Activated CD4-positive, alpha-beta memory T cell treated with anti-CD3 and anti-CD28 coated beads for 36 hours (primary cell): ENCODE data around the gene C19orf12. TPM values are rescaled to one million over a fixed set of nuclear protein-coding genes. Genes with fewer than 3 reads are reported as not detected.
"Not testable (repeated sequence)": the region's sequence is repeated elsewhere in the genome, so short reads cannot be mapped to it uniquely, and the experiment has no call there.

Experiments used
- CTCF ChIA-PET: fragments of 350-600 bp; sonication (Branson Sonifier 250); formaldehyde crosslinking; loops from one replicate; lab custom pipeline; 2021; ENCODE audit warnings: antibody characterized with exemption, inconsistent platforms; lab: Charles Lee
- POLR2A ChIA-PET: fragments of 350-600 bp; sonication (Branson Sonifier 250); formaldehyde crosslinking; loops from one replicate; lab custom pipeline; 2021; ENCODE audit warnings: antibody characterized with exemption; lab: Charles Lee
- DNase-seq: peaks from one replicate; pipeline ENCODE4 v3.0.0-alpha.2; 2020
- H3K27ac Mint-ChIP-seq: one replicate; pipeline ENCODE4 v1.8.0; 2021; ENCODE audit warnings: mixed read lengths
- H3K27me3 Mint-ChIP-seq: one replicate; pipeline ENCODE4 v1.8.0; 2021; ENCODE audit warnings: mixed read lengths
- H3K36me3 Mint-ChIP-seq: one replicate; pipeline ENCODE4 v1.8.0; 2021; ENCODE audit warnings: mixed read lengths
- H3K4me1 Mint-ChIP-seq: one replicate; pipeline ENCODE4 v1.8.0; 2021; ENCODE audit warnings: low read depth, mixed read lengths
- H3K4me3 Mint-ChIP-seq: one replicate; pipeline ENCODE4 v1.8.0; 2021; ENCODE audit warnings: mild to moderate bottlenecking, mixed read lengths
- H3K9me3 Mint-ChIP-seq: one replicate; pipeline ENCODE4 v1.8.0; 2021; ENCODE audit warnings: mixed read lengths
- intact Hi-C: fragments of 100-400 bp; cut with micrococcal nuclease; formaldehyde crosslinking; loops from one replicate; pipeline ENCODE4 v1.15.1; 2023
- total RNA-seq, 2 experiments: library from RNA; stranded (reverse); gene quantifications; one replicate each; pipeline ENCODE4 v1.2.3, GENCODE V29; 2021

Gene C19orf12
- total RNA-seq, 2 experiments from 2014 or later, result 32.6 to 32.8 TPM

- Mint-ChIP-seq H3K9me3 (no peaks in the 10 kb centered on the region), H3K4me3 (no peak overlapping the region), H3K36me3 (peaks cover 55% of the 10 kb centered on the region), H3K27me3 (no peaks in the 10 kb centered on the region), H3K27ac (peak overlapping the region; percentile 18), H3K4me1 (peaks cover 85% of the 10 kb centered on the region)
- DNase-seq, result no peak
- intact Hi-C loops, result loop anchor here (5.0 kb wide), 1 partner anchor 1538 kb away; no protein-coding TSS in a partner anchor
- ChIA-PET POLR2A (interaction anchor here (0.5 kb wide), 1 partner anchor 67 kb away, joined by 3 read pairs; no protein-coding TSS in a partner anchor), CTCF (interaction anchor here (3.4 to 4.7 kb wide), 2 partner anchors 12 to 64 kb away, joined by 16 to 45 read pairs; no protein-coding TSS in a partner anchor)
Measured at GRCh38 chr19:29674374-29675119, 40.5 kb downstream of the C19orf12 start.

GRCh38 chr19:29673451-29674371 is 41.4 kb downstream of the C19orf12 start:
- H3K9me3 Mint-ChIP-seq, result no peaks in the 10 kb centered on the region
- ChIA-PET POLR2A (interaction anchor here (0.7 to 3.0 kb wide), 8 partner anchors 10 to 68 kb away, joined by 3 to 24 read pairs (median 5); partner anchors contain the start of genes C19orf12 and POP4), CTCF (interaction anchor here (1.5 to 4.7 kb wide), 9 partner anchors 11 to 67 kb away, joined by 3 to 45 read pairs (median 16); partner anchors contain the start of genes C19orf12 and POP4)
- DNase-seq, result no peak
- peak overlapping the region; percentile 99 for H3K27ac Mint-ChIP-seq
- intact Hi-C loops, result loop anchor here (2.0 to 5.0 kb wide), 4 partner anchors 51 to 1539 kb away; partner anchors contain the start of gene UQCRFS1
- peaks cover 88% of the 10 kb centered on the region for H3K4me1 Mint-ChIP-seq
- peak overlapping the region; percentile 66 for H3K4me3 Mint-ChIP-seq
- H3K36me3 Mint-ChIP-seq, result peaks cover 55% of the 10 kb centered on the region
- H3K27me3 Mint-ChIP-seq, result no peaks in the 10 kb centered on the region

- intact Hi-C loops, result loop anchor here (2.0 to 5.0 kb wide), 4 partner anchors 50 to 1539 kb away; partner anchors contain the start of gene UQCRFS1
- peaks cover 55% of the 10 kb centered on the region for H3K36me3 Mint-ChIP-seq
- H3K27me3 Mint-ChIP-seq, result no peaks in the 10 kb centered on the region
- DNase-seq, result peak; percentile 94
- H3K27ac Mint-ChIP-seq, result peak overlapping the region; percentile 99
- ChIA-PET POLR2A (interaction anchor here (0.7 to 3.0 kb wide), 11 partner anchors 9 to 85 kb away, joined by 3 to 24 read pairs (median 5); partner anchors contain the start of genes C19orf12 and POP4), CTCF (interaction anchor here (1.0 to 4.7 kb wide), 13 partner anchors 11 to 409 kb away, joined by 3 to 45 read pairs (median 14); partner anchors contain the start of genes C19orf12 and POP4)
- peaks cover 89% of the 10 kb centered on the region for H3K4me1 Mint-ChIP-seq
- peak overlapping the region; percentile 66 for H3K4me3 Mint-ChIP-seq
- H3K9me3 Mint-ChIP-seq, result no peaks in the 10 kb centered on the region
Measured at GRCh38 chr19:29672933-29673336, 42.1 kb downstream of the C19orf12 start.

- H3K27ac Mint-ChIP-seq, result peak overlapping the region; percentile 99
- intact Hi-C loops, result loop anchor here (2.0 to 5.0 kb wide), 4 partner anchors 50 to 1540 kb away; partner anchors contain the start of gene UQCRFS1
- no peaks in the 10 kb centered on the region for H3K9me3 Mint-ChIP-seq
- H3K27me3 Mint-ChIP-seq, result no peaks in the 10 kb centered on the region
- peaks cover 58% of the 10 kb centered on the region for H3K36me3 Mint-ChIP-seq
- ChIA-PET CTCF (interaction anchor here (0.9 to 4.7 kb wide), 16 partner anchors 8 to 409 kb away, joined by 3 to 45 read pairs (median 8); partner anchors contain the start of genes C19orf12 and POP4), POLR2A (interaction anchor here (1.0 to 3.0 kb wide), 12 partner anchors 9 to 85 kb away, joined by 3 to 24 read pairs (median 5); partner anchors contain the start of genes C19orf12 and POP4)
- H3K4me1 Mint-ChIP-seq, result peaks cover 90% of the 10 kb centered on the region
- H3K4me3 Mint-ChIP-seq, result peak overlapping the region; percentile 66
- DNase-seq, result no peak
Measured at GRCh38 chr19:29672319-29672932, 42.6 kb downstream of the C19orf12 start.

DNA sequence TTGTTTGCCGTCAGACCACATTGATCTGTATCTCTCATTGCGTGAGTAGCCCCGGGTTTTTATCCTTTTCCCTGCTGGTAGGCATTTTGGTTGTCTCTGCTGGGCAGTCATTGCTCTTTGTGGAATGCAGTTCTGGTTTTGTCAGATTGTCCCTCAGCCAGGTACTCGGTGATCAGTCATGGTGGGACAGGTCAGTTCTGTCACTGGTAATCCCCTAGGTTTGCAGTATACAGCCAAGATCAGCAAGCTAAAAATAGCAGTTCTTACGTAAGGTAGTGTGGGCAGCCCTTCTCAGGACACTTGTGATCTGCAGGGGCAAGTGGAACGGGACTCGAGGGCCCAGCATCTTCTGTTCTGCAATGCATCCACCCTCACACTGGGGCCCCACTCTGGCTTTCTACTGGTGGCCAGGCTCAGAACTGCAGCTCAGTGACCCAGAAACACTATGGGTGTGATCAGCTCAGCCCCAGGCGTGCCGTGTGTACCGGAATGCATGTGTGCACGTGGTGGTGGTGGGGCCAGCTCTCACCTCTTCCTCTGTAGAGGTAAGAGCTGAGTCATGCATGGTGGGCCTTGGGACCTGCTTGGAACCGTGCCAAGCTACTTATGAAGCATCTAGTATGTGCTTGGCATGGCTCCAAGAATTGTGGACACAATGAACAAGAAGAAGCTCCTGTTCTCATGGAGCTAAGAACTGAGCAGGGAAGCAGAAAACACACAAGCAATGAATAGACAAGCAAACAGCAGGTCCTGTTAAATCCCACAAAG is 43.5 kb downstream of the C19orf12 start:
- Mint-ChIP-seq H3K27me3 (no peaks in the 10 kb centered on the region), H3K4me3 (peak overlapping the region; percentile 66), H3K4me1 (peaks cover 89% of the 10 kb centered on the region), H3K36me3 (peaks cover 60% of the 10 kb centered on the region), H3K9me3 (no peaks in the 10 kb centered on the region), H3K27ac (peak overlapping the region; percentile 99)
- ChIA-PET CTCF (interaction anchor here (0.8 to 4.7 kb wide), 18 partner anchors 9 to 143 kb away, joined by 3 to 45 read pairs (median 7); partner anchors contain the start of genes C19orf12 and POP4), POLR2A (interaction anchor here (0.8 to 3.0 kb wide), 10 partner anchors 8 to 84 kb away, joined by 3 to 24 read pairs (median 4); partner anchors contain the start of genes C19orf12 and POP4)
- intact Hi-C loops, result loop anchor here (1.0 to 5.0 kb wide), 9 partner anchors 9 to 1541 kb away; partner anchors contain the start of genes POP4 and UQCRFS1
- peak; percentile 95 for DNase-seq

- DNase-seq, H3K9me3 Mint-ChIP-seq, H3K27me3 Mint-ChIP-seq: not testable (repeated sequence)
- intact Hi-C loops, result loop anchor here (1.0 to 5.0 kb wide), 6 partner anchors 9 to 1541 kb away; partner anchors contain the start of gene POP4
- Mint-ChIP-seq H3K36me3 (peaks cover 59% of the 10 kb centered on the region), H3K4me1 (peaks cover 84% of the 10 kb centered on the region), H3K27ac (peak overlapping the region; percentile 99), H3K4me3 (peak overlapping the region; percentile 66)
- ChIA-PET CTCF (interaction anchor here (0.8 to 4.7 kb wide), 13 partner anchors 9 to 69 kb away, joined by 3 to 45 read pairs (median 7); partner anchors contain the start of gene C19orf12), POLR2A (interaction anchor here (0.8 to 3.0 kb wide), 6 partner anchors 8 to 65 kb away, joined by 3 to 24 read pairs (median 4); partner anchors contain the start of genes C19orf12 and POP4)
Measured at GRCh38 chr19:29671026-29671392, 44.1 kb downstream of the C19orf12 start.

- H3K27ac Mint-ChIP-seq, result peak overlapping the region; percentile 99
- no peak for DNase-seq
- peaks cover 52% of the 10 kb centered on the region for H3K36me3 Mint-ChIP-seq
- H3K9me3 Mint-ChIP-seq, result no peaks in the 10 kb centered on the region
- ChIA-PET POLR2A (no interaction called here), CTCF (no interaction called here)
- peaks cover 77% of the 10 kb centered on the region for H3K4me1 Mint-ChIP-seq
- H3K27me3 Mint-ChIP-seq, result no peaks in the 10 kb centered on the region
- intact Hi-C loops, result loop anchor here (2.0 to 5.0 kb wide), 2 partner anchors 275 to 1542 kb away; no protein-coding TSS in a partner anchor
- H3K4me3 Mint-ChIP-seq, result peak overlapping the region; percentile 30
Measured at GRCh38 chr19:29670255-29670654, 44.8 kb downstream of the C19orf12 start.

DNA sequence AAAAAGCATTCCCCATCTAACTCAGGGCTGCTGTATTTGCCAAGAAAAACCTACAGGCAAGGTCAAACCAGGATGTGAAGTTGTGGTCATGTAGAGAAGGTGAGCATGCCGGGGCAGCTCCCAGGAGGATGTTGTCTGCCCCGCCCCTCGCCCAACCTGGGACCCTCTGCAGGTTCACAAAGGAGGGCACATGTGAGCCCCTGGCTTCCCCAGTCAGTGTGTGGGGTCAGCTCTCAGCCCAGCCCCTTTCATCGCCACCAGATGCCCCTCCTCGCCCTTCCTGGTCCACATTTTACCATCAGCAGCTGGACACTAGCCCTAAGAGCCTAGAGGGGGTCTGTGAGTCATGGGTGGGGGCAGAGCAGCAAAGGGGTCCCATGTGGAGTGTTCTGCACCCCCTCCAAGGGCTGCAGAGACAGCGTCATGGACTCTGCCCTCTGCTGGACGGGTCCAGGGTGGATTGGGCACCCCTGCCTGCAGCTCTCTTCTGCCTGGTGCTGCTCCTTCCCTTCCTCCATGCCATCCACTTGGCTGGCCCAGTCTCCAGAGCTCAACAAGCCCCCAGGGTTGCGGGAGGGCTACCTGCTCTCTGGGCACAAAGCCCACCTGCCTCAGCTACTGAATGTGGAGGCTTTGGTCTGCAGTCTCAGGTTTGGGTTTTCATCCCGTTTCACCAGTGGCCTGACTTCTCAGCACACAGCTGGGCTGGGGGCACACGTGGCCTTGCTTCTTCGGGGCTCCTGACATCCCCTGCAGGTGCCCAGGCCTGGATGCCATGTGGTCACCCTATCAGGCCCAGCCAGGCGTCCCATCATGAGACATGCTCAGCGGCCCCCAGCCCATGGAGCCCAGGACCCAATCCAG is 46.1 kb downstream of the C19orf12 start:
- peak overlapping the region; percentile 82 for H3K4me3 Mint-ChIP-seq
- H3K4me1 Mint-ChIP-seq, result peaks cover 79% of the 10 kb centered on the region
- H3K9me3 Mint-ChIP-seq, result no peaks in the 10 kb centered on the region
- peak overlapping the region; percentile 99 for H3K27ac Mint-ChIP-seq
- H3K27me3 Mint-ChIP-seq, result no peaks in the 10 kb centered on the region
- ChIA-PET CTCF (interaction anchor here (0.6 to 5.7 kb wide), 11 partner anchors 9 to 62 kb away, joined by 3 to 70 read pairs (median 9); partner anchors contain the start of genes C19orf12 and POP4), POLR2A (interaction anchor here (1.0 to 5.4 kb wide), 5 partner anchors 10 to 62 kb away, joined by 3 to 46 read pairs (median 6); partner anchors contain the start of gene POP4)
- no peak for DNase-seq
- H3K36me3 Mint-ChIP-seq, result peaks cover 46% of the 10 kb centered on the region
- intact Hi-C loops, result loop anchor here (1.0 kb wide), 1 partner anchor 59 kb away; no protein-coding TSS in a partner anchor

DNA sequence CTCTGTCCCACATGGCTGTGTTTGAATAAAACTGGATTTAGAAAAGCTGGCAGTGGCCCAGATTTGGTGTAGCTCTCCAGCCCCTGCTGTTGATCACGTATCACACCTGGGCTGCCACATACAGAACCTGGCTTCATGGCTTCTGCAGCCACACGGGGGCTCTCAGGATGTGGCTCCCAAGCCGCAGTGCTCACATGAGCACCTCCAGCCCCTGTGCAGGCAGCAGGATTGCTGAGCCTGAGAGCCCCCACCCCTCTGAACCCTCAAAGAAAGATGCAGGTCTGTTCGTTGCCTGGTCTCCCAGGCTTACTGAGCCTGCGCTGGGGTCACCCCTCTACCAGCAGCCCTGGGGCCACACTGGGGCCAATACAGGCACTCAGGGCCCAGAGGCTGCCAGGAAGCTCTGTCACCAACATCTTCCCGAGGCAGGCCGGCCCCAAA is 47.1 kb downstream of the C19orf12 start:
- POLR2A ChIA-PET, result interaction anchor here (1.0 to 5.4 kb wide), 5 partner anchors 11 to 61 kb away, joined by 3 to 46 read pairs (median 9); partner anchors contain the start of genes C19orf12 and POP4
- CTCF ChIA-PET, result interaction anchor here (0.7 to 5.7 kb wide), 12 partner anchors 11 to 61 kb away, joined by 3 to 70 read pairs (median 8); partner anchors contain the start of genes C19orf12 and POP4
- Mint-ChIP-seq H3K27me3 (no peaks in the 10 kb centered on the region), H3K9me3 (no peaks in the 10 kb centered on the region), H3K4me1 (peaks cover 73% of the 10 kb centered on the region), H3K4me3 (peak overlapping the region; percentile 82), H3K36me3 (peaks cover 35% of the 10 kb centered on the region), H3K27ac (peak overlapping the region; percentile 99)
- intact Hi-C loops, result loop anchor here (1.0 to 2.0 kb wide), 3 partner anchors 12 to 58 kb away; partner anchors contain the start of gene C19orf12
- DNase-seq, result peak; percentile 76
